Urinary bladder (tissue), 4 donors: ENCODE data around the gene BARHL2. TPM values are rescaled to one million over a fixed set of nuclear protein-coding genes. Genes with fewer than 3 reads are reported as not detected.

ENCODE experiments used
- DNase-seq: peaks from one replicate; pipeline ENCODE4 v3.0.0-alpha.2; 2015; ENCODE audit errors: extremely low spot score
- H3K27ac ChIP-seq: one replicate; pipeline ENCODE4 v1.5.1; 2013; ENCODE audit warnings: low read depth, mild to moderate bottlenecking, moderate library complexity
- H3K36me3 ChIP-seq: one replicate; pipeline ENCODE4 v1.6.1; 2013; ENCODE audit warnings: mild to moderate bottlenecking, moderate library complexity; ENCODE audit not compliant: insufficient read depth
- H3K4me1 ChIP-seq: one replicate; pipeline ENCODE4 v1.6.1; 2013; ENCODE audit warnings: mild to moderate bottlenecking, moderate library complexity; ENCODE audit not compliant: insufficient read depth
- H3K4me3 ChIP-seq: one replicate; pipeline ENCODE4 v1.5.1; 2013; ENCODE audit warnings: low read depth, low read length
- WGBS: extraction: QIAGEN DNeasy Blood & Tissue Kit; methylation state at CpG from one replicate; pipeline ENCODE4 v1.1.7; 2013; 5-methylcytosine and 5-hydroxymethylcytosine counted together
- polyA plus RNA-seq: library from polyadenylated mRNA; stranded (reverse); fragments of 200-250 nt; gene quantifications from one replicate; pipeline ENCODE4 v1.2.3, GENCODE V29; 2013
- total RNA-seq: library from RNA; depleted of rRNA; stranded (reverse); fragments of >200 nt; gene quantifications from one replicate; pipeline ENCODE4 v1.2.3, GENCODE V29; 2014
- donor health status: healthy with polysubstance abuse.
- donor health status: healthy.

Gene BARHL2
- total and polyA plus RNA-seq, 2 donors = not detected

- 15% methylated on average over 14 of the region's 14 CpGs for WGBS
- Histone ChIP-seq H3K36me3 (no peaks in the 10 kb centered on the region), H3K4me3 (no peak overlapping the region), H3K27ac (no peak overlapping the region), H3K4me1 (peaks cover 2% of the 10 kb centered on the region)
- no peak for DNase-seq
Observed at GRCh38 chr1:90720145-90720636, 3.1 kb upstream of the BARHL2 start.

GRCh38 chr1:90719330-90720144, 2.4 kb upstream of the BARHL2 start:
- Histone ChIP-seq H3K36me3 (no peaks in the 10 kb centered on the region), H3K27ac (no peak overlapping the region), H3K4me1 (peaks cover 2% of the 10 kb centered on the region), H3K4me3 (no peak overlapping the region)
- WGBS = 5% methylated on average over 55 of the region's 55 CpGs
- DNase-seq = no peak

GRCh38 chr1:90718411-90719329, 1.6 kb upstream of the BARHL2 start:
- H3K4me3 ChIP-seq = peak overlapping the region; percentile 46
- DNase-seq = no peak
- H3K27ac ChIP-seq = no peak overlapping the region
- peaks cover 2% of the 10 kb centered on the region for H3K4me1 ChIP-seq
- 2% methylated on average over 66 of the region's 66 CpGs for WGBS
- no peaks in the 10 kb centered on the region for H3K36me3 ChIP-seq

- no peak overlapping the region for H3K27ac ChIP-seq
- no peak for DNase-seq
- peak overlapping the region; percentile 46 for H3K4me3 ChIP-seq
- H3K4me1 ChIP-seq = peaks cover 2% of the 10 kb centered on the region
- H3K36me3 ChIP-seq = no peaks in the 10 kb centered on the region
- WGBS = 1% methylated on average over 94 of the region's 94 CpGs
Observed at GRCh38 chr1:90717665-90718410, 736 bp upstream of the BARHL2 start.

- no peaks in the 10 kb centered on the region for H3K36me3 ChIP-seq
- no peak for DNase-seq
- H3K27ac ChIP-seq = no peak overlapping the region
- WGBS = 5% methylated on average over 37 of the region's 37 CpGs
- H3K4me3 ChIP-seq = peak overlapping the region; percentile 46
- peaks cover 2% of the 10 kb centered on the region for H3K4me1 ChIP-seq
Observed at GRCh38 chr1:90717356-90717664, 208 bp upstream of the BARHL2 start.

GRCh38 chr1:90716243-90716551, 905 bp downstream of the BARHL2 start:
- DNase-seq = no peak
- Histone ChIP-seq H3K4me3 (no peak overlapping the region), H3K4me1 (peaks cover 2% of the 10 kb centered on the region), H3K27ac (no peak overlapping the region), H3K36me3 (no peaks in the 10 kb centered on the region)
- 5% methylated on average over 15 of the region's 15 CpGs for WGBS

- Histone ChIP-seq H3K27ac (no peak overlapping the region), H3K4me3 (no peak overlapping the region), H3K36me3 (no peaks in the 10 kb centered on the region), H3K4me1 (peaks cover 2% of the 10 kb centered on the region)
- WGBS = 3% methylated on average over 5 of the region's 5 CpGs
- DNase-seq = no peak
Observed at GRCh38 chr1:90715309-90715708, 1.8 kb downstream of the BARHL2 start.

- 3% methylated on average over 14 of the region's 14 CpGs for WGBS
- H3K4me1 ChIP-seq = peaks cover 2% of the 10 kb centered on the region
Observed at GRCh38 chr1:90714521-90714951, 2.6 kb downstream of the BARHL2 start.

GRCh38 chr1:90713741-90714509, 3.2 kb downstream of the BARHL2 start:
- Histone ChIP-seq H3K27ac (no peak overlapping the region), H3K4me3 (no peak overlapping the region), H3K36me3 (no peaks in the 10 kb centered on the region), H3K4me1 (peaks cover 2% of the 10 kb centered on the region)
- no peak for DNase-seq
- 2% methylated on average over 15 of the region's 15 CpGs for WGBS

More at GRCh38 chr1:90714521-90714951, 2.6 kb downstream of the BARHL2 start:
- DNase-seq = no peak
- H3K4me3 ChIP-seq = no peak overlapping the region
- H3K27ac ChIP-seq = no peak overlapping the region
- H3K36me3 ChIP-seq = no peaks in the 10 kb centered on the region

GRCh38 chr1:90712915-90713730, 4.0 kb downstream of the BARHL2 start:
- H3K36me3 ChIP-seq = no peaks in the 10 kb centered on the region
- H3K27ac ChIP-seq = no peak overlapping the region
- no peak for DNase-seq
- H3K4me1 ChIP-seq = peaks cover 2% of the 10 kb centered on the region
- no peak overlapping the region for H3K4me3 ChIP-seq
- 6% methylated on average over 15 of the region's 15 CpGs for WGBS

GRCh38 chr1:90712153-90712856, 4.8 kb downstream of the BARHL2 start:
- 6% methylated on average over 21 of the region's 21 CpGs for WGBS
- no peaks in the 10 kb centered on the region for H3K4me1 ChIP-seq
- H3K4me3 ChIP-seq = no peak overlapping the region

GRCh38 chr1:90711696-90712095, 5.4 kb downstream of the BARHL2 start:
- no peak for DNase-seq
- 7% methylated on average over 5 of the region's 5 CpGs for WGBS
- H3K36me3 ChIP-seq = no peaks in the 10 kb centered on the region
- no peak overlapping the region for H3K27ac ChIP-seq
- H3K4me1 ChIP-seq = no peaks in the 10 kb centered on the region
- no peak overlapping the region for H3K4me3 ChIP-seq

More at GRCh38 chr1:90712153-90712856, 4.8 kb downstream of the BARHL2 start:
- H3K27ac ChIP-seq = no peak overlapping the region
- H3K36me3 ChIP-seq = no peaks in the 10 kb centered on the region
- no peak for DNase-seq
